Hematopoietic multipotent progenitor cell (in vitro differentiated cells): Measurements from ENCODE around the gene CHTF8. TPM values are rescaled to one million over a fixed set of nuclear protein-coding genes. Genes with fewer than 3 reads are reported as not detected.

Source experiments
- DNase-seq, 3 donors: peaks; one replicate each; pipeline ENCODE4 v3.0.0-alpha.2; 2011 to 2015; ENCODE audit warnings: low read depth in 2 of 3, low spot score in 2 of 3
- small RNA-seq: library from RNA; depleted of rRNA; stranded (forward); fragments of <200 nt; gene quantifications from one replicate; pipeline ENCODE3, GENCODE V24; 2012
- total RNA-seq: library from RNA; depleted of rRNA; stranded (reverse); fragments of >200 nt; gene quantifications from one replicate; pipeline ENCODE4 v1.2.3, GENCODE V29; 2012

Gene CHTF8
- total RNA-seq, 1 donor, result 92.6 TPM

DNA sequence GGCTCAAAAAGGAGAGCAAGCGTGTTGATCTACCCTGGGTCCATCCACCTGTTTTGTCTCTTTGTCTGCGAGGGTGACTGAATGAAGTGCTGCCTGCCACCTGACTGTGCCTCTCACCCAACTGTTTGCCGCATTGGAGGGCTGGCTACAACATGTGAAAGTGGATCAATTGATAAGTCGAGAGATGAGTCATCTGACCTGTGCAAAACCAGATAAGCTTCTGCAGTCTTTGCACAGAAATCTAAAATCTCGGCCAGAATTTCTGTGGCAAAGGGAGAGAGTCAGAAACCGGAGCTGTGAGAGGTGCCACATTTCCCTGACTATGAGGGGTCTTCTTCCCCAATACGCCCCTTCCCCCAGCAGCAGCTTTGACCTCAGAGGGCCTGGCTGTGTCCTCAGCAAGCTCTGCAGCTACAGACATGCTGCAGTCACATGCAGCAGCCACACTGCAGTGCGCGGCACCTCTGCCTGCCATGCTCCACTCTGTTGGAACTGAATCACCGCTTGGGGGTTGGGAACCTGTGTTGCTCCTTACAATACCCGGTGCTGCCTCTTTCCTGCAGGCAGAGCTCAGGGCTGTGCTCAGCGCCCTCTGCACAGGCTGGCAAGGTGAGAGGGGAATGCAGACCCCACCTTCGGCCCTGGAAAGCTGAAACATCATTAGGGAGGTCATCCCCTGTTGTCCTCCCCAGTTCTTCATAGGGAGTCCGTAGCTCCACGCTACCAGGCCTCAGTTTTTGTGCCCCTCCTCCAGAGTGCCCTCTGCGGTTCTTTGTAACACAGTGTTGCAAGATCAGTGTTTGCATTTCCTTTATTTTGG lies 43.1 kb downstream of the CHTF8 start:
- DNase-seq, result peak in 2 of 3 donors; percentile 35 to 51

DNA sequence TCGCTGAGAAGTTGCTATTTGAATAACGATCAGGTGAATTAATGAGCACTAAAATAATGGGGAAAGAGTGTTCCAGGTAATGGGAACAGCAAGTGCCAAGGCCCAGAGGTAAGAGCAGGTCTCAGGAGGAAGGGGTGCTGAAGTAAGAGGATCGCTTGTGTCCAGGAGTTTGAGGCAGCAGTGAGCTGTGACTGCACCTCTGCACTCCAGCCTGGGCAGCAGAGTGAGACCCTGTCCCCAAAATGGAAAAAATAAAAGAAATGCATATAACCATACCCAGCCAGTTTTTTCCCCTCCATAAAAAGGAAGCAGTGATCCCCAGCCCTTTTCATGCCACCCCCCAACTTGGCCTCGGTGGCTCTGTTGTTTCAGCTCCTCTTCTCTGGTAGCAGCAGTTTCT lies 43.7 kb downstream of the CHTF8 start:
- DNase-seq, result no peak

DNA sequence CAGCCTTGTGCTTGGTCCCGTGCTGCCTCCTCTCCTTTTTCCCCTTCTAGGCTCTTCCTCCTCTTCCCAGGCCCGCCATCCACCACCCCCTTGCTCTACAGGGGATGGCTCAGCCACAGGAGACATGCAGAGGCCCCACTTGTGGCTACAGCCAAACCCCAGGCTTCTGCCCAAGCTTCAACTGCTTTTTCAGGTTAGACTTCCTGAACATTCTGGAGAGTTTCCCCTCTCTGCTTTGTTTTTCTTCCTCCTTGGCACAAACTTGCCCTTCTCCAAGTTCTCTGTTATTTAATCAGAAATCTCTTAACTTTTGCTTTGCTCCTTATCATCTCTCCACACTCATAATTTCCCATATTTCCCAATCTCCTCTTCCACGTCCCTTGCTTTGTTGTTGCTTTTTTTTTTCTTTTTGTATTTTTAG lies 45.2 kb downstream of the CHTF8 start:
- peak in 1 of 3 donors; percentile 22 for DNase-seq

DNA sequence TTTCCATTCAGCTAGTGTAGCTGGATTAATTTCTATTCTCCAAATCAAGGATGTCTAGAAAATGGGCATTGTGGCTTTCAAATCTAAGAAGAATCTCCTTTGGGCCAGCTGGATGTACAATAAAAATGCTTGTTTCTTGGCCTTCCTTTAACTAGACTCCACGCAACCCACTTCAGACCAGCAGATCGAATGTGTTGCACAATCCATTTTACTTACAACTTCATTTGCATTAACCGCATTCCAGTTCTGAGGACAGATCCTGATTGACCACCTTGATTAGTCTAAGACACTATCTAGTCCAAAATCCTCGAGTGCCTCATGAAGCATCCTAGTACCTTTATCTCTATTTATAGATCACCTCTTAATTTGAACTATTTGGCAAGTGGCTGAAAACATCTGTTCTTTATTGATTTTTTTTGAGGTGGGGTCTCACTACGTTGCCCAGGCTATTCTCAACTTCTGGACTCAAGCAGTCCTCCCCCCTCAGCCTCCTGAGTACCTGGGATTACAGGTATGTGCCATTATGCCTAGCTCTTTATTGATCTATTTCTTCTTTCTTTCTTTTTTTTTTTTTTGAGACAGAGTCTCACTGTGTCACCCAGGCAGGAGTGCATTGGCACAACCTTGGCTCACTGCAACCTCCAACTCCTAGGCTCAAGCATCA lies 47.2 kb downstream of the CHTF8 start:
- DNase-seq, result no peak

DNA sequence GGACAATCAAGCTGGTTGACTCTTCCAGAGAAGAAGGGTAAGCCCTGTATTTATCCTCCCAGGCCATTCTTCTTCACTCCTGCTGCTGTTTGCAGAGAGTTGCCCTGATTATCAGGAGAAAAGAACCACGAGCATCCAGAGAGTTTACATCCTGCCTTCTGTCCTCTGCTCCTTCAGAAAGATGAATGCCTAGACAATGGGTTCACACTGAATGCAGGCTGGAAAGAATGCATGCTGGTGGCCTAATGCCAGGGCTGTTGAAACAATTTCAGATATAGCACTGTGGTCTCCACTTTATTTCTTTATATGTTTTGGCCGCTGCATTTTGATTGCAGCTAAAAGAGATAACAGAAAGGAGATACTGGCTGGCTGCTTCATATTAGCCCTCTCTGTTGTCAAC lies 48.1 kb downstream of the CHTF8 start:
- DNase-seq, result no peak

DNA sequence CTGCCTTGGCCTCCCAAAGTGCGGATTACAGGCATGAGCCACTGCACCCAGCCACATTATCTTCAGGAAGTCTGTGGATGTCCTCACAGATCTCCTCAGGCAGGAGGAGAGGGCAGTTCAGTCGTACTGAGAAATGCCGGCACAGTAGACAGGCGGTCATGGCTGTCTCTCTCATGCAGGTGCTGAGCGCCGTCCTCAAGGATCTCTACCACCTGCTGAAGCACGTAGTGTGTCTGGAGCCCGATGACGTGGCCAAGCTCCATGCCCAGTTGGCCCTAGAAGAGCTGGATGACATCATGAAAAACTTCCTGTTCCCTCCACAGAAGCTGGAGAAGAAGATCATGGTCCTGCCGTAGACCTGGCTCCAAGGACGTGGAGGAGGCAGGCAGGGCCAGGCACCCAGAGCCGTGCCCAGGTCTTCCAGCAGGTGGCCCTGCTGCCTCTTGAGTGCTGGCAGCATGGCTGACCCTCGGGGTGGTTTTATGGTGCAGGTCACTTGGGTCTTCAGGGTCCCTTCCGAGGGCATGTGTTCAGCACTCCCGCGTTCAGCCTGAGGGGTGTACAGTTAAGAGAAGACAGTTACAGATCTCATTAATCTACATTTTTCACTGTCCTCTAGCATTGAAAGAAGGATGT lies 49.0 kb downstream of the CHTF8 start:
- no peak for DNase-seq

DNA sequence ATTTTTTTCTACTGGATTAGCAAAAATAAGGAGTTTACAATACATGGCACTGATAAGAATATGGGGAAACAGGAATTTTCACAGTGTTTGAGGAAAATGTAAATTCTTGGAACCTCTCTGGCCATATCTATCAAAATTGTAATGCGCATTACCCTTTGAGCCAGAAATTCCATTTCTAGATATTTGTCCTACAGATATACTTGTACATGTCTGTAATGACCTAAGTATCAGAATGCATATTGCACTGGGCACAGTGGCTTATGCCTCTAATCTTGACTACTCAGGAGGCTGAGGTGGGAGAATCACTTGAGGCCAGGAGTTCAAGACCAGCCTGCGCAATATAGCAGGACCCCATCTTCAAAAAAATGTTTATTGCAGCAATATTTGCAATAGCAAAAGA lies 52.7 kb downstream of the CHTF8 start:
- no peak for DNase-seq

DNA sequence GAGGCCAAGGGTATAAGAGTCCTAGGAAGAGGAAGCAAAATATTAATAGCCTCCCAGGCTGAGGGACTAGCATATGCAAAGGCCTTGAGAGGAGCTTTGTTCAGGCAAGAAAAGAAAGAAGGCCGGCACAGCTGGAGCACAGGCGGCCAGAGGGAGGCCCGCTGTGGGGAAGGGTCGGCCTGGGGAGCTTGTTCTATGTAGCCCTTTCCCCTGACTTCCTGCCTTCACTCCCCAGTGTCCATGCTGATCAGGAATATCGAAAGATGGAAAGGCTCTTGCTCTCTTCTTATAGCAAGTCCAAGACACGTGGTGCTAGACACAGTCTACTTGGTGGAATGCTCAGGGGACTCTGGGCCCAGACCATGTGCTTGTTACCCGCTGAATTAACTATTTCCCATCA lies 54.3 kb downstream of the CHTF8 start:
- DNase-seq, result no peak

DNA sequence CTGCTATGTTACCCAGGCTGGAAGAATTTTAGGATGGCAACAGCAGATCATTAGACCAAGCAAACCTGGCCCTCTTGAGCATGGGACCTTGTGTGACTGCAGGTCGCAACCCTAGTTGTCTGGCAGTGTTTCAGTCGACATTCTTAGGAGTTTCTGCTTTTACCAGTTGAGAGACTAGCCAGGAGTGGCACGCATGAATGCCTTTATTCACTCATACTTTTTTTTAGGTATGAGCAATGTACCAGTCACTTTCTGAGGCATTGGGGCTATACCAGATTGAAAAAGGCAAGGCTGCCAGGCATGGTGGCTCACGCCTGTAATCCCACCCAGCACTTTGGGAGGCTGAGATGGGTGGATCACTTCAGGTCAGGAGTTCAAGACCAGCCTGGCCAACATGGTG lies 55.1 kb downstream of the CHTF8 start:
- no peak for DNase-seq

DNA sequence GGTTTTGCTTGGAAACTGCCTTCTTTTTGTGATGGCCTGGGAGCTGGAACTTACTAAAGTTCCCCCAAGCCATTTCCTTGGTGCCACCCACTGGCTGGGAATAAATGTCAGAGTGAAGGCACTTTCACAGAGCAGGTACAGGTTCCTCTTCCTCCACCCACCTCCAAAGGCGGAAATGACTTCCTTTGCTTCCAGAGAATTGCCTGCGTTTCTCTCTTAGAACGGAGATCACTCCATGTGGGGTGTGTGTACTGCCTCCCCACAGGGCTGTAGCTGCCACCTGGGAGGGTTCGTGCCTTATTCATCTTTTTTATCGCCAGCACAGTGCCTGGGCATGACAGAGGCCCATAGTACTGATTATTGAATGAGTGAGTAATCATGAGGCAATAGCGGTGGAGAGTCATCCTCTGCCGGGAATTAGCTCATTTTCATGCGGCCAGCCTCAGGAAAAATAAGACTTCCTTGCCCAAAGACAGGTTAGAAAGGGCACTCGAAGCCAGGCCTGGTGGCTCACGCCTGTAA lies 59.1 kb downstream of the CHTF8 start:
- DNase-seq, result no peak

DNA sequence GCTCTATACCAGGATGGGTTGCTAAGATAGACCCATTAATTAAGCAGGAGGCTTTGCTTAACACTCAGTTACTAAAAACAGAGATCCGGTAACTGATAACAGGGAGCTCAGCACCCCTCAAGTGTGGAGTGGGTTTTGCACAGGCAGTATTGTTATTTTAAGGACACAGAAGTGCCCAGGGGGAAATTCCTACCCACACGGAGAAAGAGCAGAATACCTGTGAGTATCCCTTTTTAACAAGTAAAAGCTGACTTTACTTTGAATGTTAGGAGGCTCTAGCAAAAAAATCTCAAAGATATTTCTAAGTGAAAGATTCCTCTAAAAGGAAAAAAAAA lies 59.8 kb downstream of the CHTF8 start:
- no peak for DNase-seq

DNA sequence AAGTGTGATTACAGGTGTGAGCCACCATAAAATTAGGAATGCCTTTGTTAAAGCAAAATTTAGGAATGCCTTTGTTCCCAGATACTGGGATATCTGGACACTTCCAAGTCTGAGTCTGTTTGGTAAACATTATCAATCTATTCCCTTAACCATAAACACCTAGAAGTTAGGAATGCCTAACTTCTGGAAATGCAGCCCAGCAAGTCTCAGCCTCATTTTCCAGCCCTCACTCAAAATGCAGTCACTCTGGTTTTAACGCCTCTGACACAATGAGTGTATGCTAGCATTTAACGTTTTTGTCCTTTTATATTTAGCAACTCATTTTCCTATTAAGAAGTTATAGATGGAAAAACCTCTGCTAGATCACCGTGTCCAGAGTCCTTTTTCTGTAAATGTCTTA lies 61.4 kb downstream of the CHTF8 start:
- no peak for DNase-seq

DNA sequence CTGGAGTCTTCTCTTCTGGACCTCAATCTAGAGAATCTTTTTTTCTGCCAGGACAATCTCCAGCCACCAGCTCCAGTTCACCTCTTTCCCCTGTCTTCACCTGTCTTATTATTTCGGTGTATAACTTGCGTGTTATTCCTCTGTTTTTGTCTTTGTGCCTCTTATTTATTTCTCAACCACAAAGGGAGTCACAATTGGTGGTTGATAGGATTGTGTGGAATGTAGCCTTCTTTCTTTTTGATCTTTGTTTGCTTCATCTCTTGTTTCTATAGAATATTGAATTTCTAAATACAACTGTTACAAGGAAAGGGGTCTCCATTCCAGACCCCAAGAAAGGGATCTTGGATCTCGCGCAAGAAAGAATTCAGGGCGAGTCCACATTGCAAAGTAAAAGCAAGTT lies 62.9 kb downstream of the CHTF8 start:
- no peak for DNase-seq

Small RNA genes lying within 50 kb of the gene (small RNA-seq; reads per million reads assigned to genes)
- gene RNU6-22P, result 0.20 reads per million

Other genes starting within 250 kb of the CHTF8 start
- gene HAS3, start 26.9 kb downstream of the CHTF8 start, total RNA-seq, result 0.81 TPM
- gene UTP4, start 61 bp upstream of the CHTF8 start, total RNA-seq, result 21.5 TPM
- 2.4 TPM for gene SNTB2, start 54.6 kb upstream of the CHTF8 start, total RNA-seq
- gene VPS4A, start 178.8 kb upstream of the CHTF8 start, total RNA-seq, result 23.2 TPM
- gene PDF, start 198.0 kb upstream of the CHTF8 start, total RNA-seq, result 14.8 TPM
- 57.9 TPM for gene COG8, start 207.0 kb upstream of the CHTF8 start, total RNA-seq
- 10.8 TPM for gene NIP7, start 207.2 kb upstream of the CHTF8 start, total RNA-seq
- gene TMED6, start 219.2 kb upstream of the CHTF8 start, total RNA-seq, result under 0.01 TPM